HepG2 (cell line): ENCODE data around the gene B3GNT7. TPM values are rescaled to one million over a fixed set of nuclear protein-coding genes. Genes with fewer than 3 reads are reported as not detected.

Experiments
- ATAC-seq: fragments of 200-7000 bp; cut with Tn5 transposase; 3 replicates; pipeline ENCODE4 v1.9.1; 2020; ENCODE audit warnings: mild to moderate bottlenecking, moderate library complexity
- BruUV-seq: library from RNA; stranded (reverse); fragments of 400-500 nt; replicated peaks from 2 replicates; lab custom pipeline; 2021; lab: Mats Ljungman, UMichigan
- CTCF ChIA-PET: fragments of 300-600 bp; formaldehyde crosslinking; extraction: SDS; loops from one replicate; lab custom pipeline; 2021; ENCODE audit warnings: low total read pairs, inconsistent platforms, low intra/inter-chr PET ratio; lab: Yijun Ruan, JAX
- POLR2A ChIA-PET: fragments of 350-600 bp; sonication (Branson Sonifier 250); formaldehyde crosslinking; loops from one replicate; lab custom pipeline; 2020; ENCODE audit warnings: antibody characterized with exemption, inconsistent platforms; lab: Yijun Ruan, JAX
- DNase-seq: peaks from one replicate; pipeline ENCODE4 v3.0.0-alpha.2; 2015; ENCODE audit warnings: low spot score
- FAIRE-seq: peaks from 3 replicates; lab custom pipeline; 2011; peaks lifted over from hg19 to GRCh38; lab: Jason Lieb, UNC
- H2AFZ ChIP-seq: one replicate; pipeline ENCODE4 v1.6.1; 2011; ENCODE audit warnings: low read length, inconsistent platforms
- H3K27ac ChIP-seq: fragments of 300-600 bp; 3 replicates; pipeline ENCODE4 v1.8.0; 2011; ENCODE audit warnings: mixed run types, mild to moderate bottlenecking, mixed read lengths, low read length, inconsistent platforms; ENCODE audit not compliant: insufficient read depth; ENCODE audit errors: extremely low read length
- H3K27me3 ChIP-seq, 2 experiments: fragments of 200-600 bp in 1 of 2; 2 replicates in 1 of 2; 3 replicates in 1 of 2; pipeline versions ENCODE4 v1.6.0 to v1.8.0; 2011; ENCODE audit warnings: low read length in 2 of 2, mild to moderate bottlenecking in 2 of 2, moderate library complexity in 2 of 2, inconsistent platforms in 1 of 2; ENCODE audit not compliant: insufficient read depth in 2 of 2, control insufficient read depth in 1 of 2
- H3K36me3 ChIP-seq, 2 experiments: fragments of 200-600 bp in 1 of 2; replicated peaks in 1 of 2; 2 replicates in 1 of 2; 3 replicates in 1 of 2; pipeline versions ENCODE4 v1.5.1 to v1.8.0; 2011; ENCODE audit warnings: low read length in 2 of 2, inconsistent platforms in 1 of 2; ENCODE audit not compliant: insufficient read depth in 2 of 2, control insufficient read depth in 1 of 2
- H3K4me1 ChIP-seq: 2 replicates; pipeline ENCODE4 v1.5.1; 2012; ENCODE audit warnings: low read length, inconsistent platforms; ENCODE audit not compliant: insufficient read depth
- H3K4me2 ChIP-seq: 2 replicates; pipeline ENCODE4 v1.6.0; 2011; ENCODE audit warnings: low read depth, low read length, inconsistent platforms
- H3K4me3 ChIP-seq, 3 experiments: fragments of 200-600 bp in 1 of 3; sonication (generic), shearing (Covaris generic) in 1 of 3; replicated peaks in 1 of 3; 2 replicates each; pipeline ENCODE4 v1.5.1; 2011 to 2016; ENCODE audit warnings: low read length in 3 of 3, inconsistent platforms in 2 of 3, low read depth in 2 of 3, mild to moderate bottlenecking in 2 of 3, control low read depth in 1 of 3, mixed read lengths in 1 of 3; ENCODE audit not compliant: insufficient read depth in 1 of 3
- H3K79me2 ChIP-seq: one replicate; pipeline ENCODE4 v1.6.1; 2011; ENCODE audit warnings: low read length, inconsistent platforms; ENCODE audit not compliant: insufficient read depth
- H3K9ac ChIP-seq: 2 replicates; pipeline ENCODE4 v1.6.0; 2011; ENCODE audit warnings: mild to moderate bottlenecking, low read depth, low read length, inconsistent platforms; ENCODE audit not compliant: insufficient read depth
- H3K9me3 ChIP-seq: 2 replicates; pipeline ENCODE4 v1.5.1; 2012; ENCODE audit warnings: mild to moderate bottlenecking, low read length
- H4K20me1 ChIP-seq: 2 replicates; pipeline ENCODE4 v1.6.0; 2011; ENCODE audit warnings: inconsistent platforms, mild to moderate bottlenecking, low read length, moderate library complexity; ENCODE audit not compliant: insufficient read depth
- CAMTA2 ChIP-seq: sonication (generic); formaldehyde crosslinking; IDR thresholded peaks from 2 replicates; pipeline ENCODE4 v1.4.0; 2020; ENCODE audit warnings: mild to moderate bottlenecking, missing genetic modification reagents, borderline replicate concordance
- HBP1 ChIP-seq: IDR thresholded peaks from 2 replicates; pipeline ENCODE4 v1.6.1; 2016; ENCODE audit warnings: low read depth, control low read depth
- MED1 ChIP-seq: sonication (generic); formaldehyde crosslinking; IDR thresholded peaks from 2 replicates; pipeline ENCODE4 v1.4.0; 2020; ENCODE audit warnings: missing genetic modification reagents
- MYPOP ChIP-seq: sonication (generic); formaldehyde crosslinking; IDR thresholded peaks from 2 replicates; pipeline ENCODE4 v1.8.1; 2023; ENCODE audit warnings: mild to moderate bottlenecking, moderate library complexity, missing genetic modification reagents
- NR2F1 ChIP-seq, 2 experiments: fragments of 450-650 bp in 1 of 2; formaldehyde crosslinking in 1 of 2; IDR thresholded peaks; 2 replicates each; pipeline versions ENCODE4 v1.5.0 to v1.6.1; 2016 to 2020; ENCODE audit warnings: mild to moderate bottlenecking in 1 of 2, missing compliant biosample characterization in 1 of 2, missing genetic modification reagents in 1 of 2, moderate library complexity in 1 of 2
- TFE3 ChIP-seq: IDR thresholded peaks from 2 replicates; pipeline ENCODE4 v1.6.1; 2016
- ZBTB21 ChIP-seq: sonication (generic); formaldehyde crosslinking; IDR thresholded peaks from 2 replicates; pipeline ENCODE4 v1.4.0; 2020; ENCODE audit warnings: missing genetic modification reagents
- ZMYM2 ChIP-seq: sonication (generic); formaldehyde crosslinking; IDR thresholded peaks from 2 replicates; pipeline ENCODE4 v1.8.0; 2022; ENCODE audit warnings: mild to moderate bottlenecking, missing genetic modification reagents
- ZNF230 ChIP-seq: sonication (generic); formaldehyde crosslinking; IDR thresholded peaks from 2 replicates; pipeline ENCODE4 v1.4.0; 2020; ENCODE audit warnings: mild to moderate bottlenecking, missing genetic modification reagents
- ZNF496 ChIP-seq: sonication (generic); formaldehyde crosslinking; IDR thresholded peaks from 2 replicates; pipeline ENCODE4 v1.8.1; 2023; ENCODE audit warnings: mild to moderate bottlenecking, moderate library complexity, missing genetic modification reagents; ENCODE audit not compliant: insufficient replicate concordance
- whole genome bisulfite sequencing: methylation state at CpG from one replicate; pipeline ENCODE4 v1.1.6; 2017; ENCODE audit warnings: low lambda C conversion rate; 5-methylcytosine and 5-hydroxymethylcytosine counted together
- in situ Hi-C: cut with HindIII; loops from 2 replicates; pipeline ENCODE4 v1.10.0; 2017; ENCODE audit warnings: low pct_unique_long_range_greater_than_20kb; ENCODE audit not compliant: extremely low pct_ligation_motif_present
- intact Hi-C: fragments of 100-400 bp; cut with micrococcal nuclease; formaldehyde crosslinking; loops from one replicate; pipeline ENCODE4 v1.10.0; 2022; ENCODE audit not compliant: unreplicated experiment
- polyA plus RNA-seq, 8 experiments: library from polyadenylated mRNA; depleted of rRNA in 3 of 8; stranded (reverse) in 7 of 8; unstranded in 1 of 8; fragments of >200 nt; fragmentation: Illumina TruSeq in 4 of 8; extraction: Trizol in 4 of 8; gene quantifications; 2 replicates each; pipeline versions ENCODE4 v1.2.1 to v1.2.3, GENCODE V29; 2011 to 2016; ENCODE audit warnings: low read depth in 4 of 8, missing spikeins in 1 of 8, mixed read lengths in 1 of 8; ENCODE audit not compliant: insufficient read depth in 1 of 8
- total RNA-seq, 5 experiments: library from RNA; depleted of rRNA; stranded (reverse); fragments of >200 nt; fragmentation: Illumina TruSeq; extraction: Trizol; gene quantifications; 2 replicates each; pipeline ENCODE4 v1.2.3, GENCODE V29; 2016; ENCODE audit warnings: low read depth in 1 of 5

Gene B3GNT7
- total and polyA plus RNA-seq, 2 of the 13 experiments (the other 11 are each of a cell fraction or from before 2014, with no cell fraction given) = 0.04 to 0.24 TPM

GRCh38 chr2:231399046-231399852, 3.7 kb downstream of the B3GNT7 start:
- Histone ChIP-seq H3K9ac (no peak overlapping the region), H3K4me2 (no peak overlapping the region), H3K27me3 (peaks cover 8 to 75% of the 10 kb centered on the region in 2 experiments), H3K27ac (no peak overlapping the region), H3K4me3 (no peak overlapping the region), H4K20me1 (no peaks in the 10 kb centered on the region), H2AFZ (no peak overlapping the region), H3K9me3 (no peaks in the 10 kb centered on the region), H3K79me2 (no peaks in the 10 kb centered on the region), H3K36me3 (no peaks in the 10 kb centered on the region), H3K4me1 (peaks cover 24% of the 10 kb centered on the region)
- ATAC-seq (peak; percentile 15), FAIRE-seq (no peak), DNase-seq (no peak)
- no TSS peak for BruUV-seq
- CTCF ChIA-PET = interaction anchor here (1.4 to 1.7 kb wide), 2 partner anchors 13 to 102 kb away, joined by 3 to 5 read pairs; no protein-coding TSS in a partner anchor
- 51% methylated on average over 13 of the region's 23 CpGs for WGBS
- TF ChIP-seq ZNF230 (no peak), HBP1 (no peak), ZNF496 (CRISPR knock-in tag) (no peak), ZMYM2 (no peak), NR2F1 (CRISPR knock-in tag; IDR thresholded peaks at IDR 0.05) (no peak), CAMTA2 (CRISPR knock-in tag) (no peak), ZBTB21 (CRISPR knock-in tag) (no peak), MED1 (no peak), TFE3 (CRISPR knock-in tag) (no peak), MYPOP (CRISPR knock-in tag) (no peak)
- in situ Hi-C loops = loop anchor here (10.0 kb wide), 1 partner anchor 104 kb away; no protein-coding TSS in a partner anchor
- intact Hi-C loops = no loop called here
- POLR2A ChIA-PET = no interaction called here
